ENCODE measurements around the gene LIPH. TPM values are rescaled to one million over a fixed set of nuclear protein-coding genes. Genes with fewer than 3 reads are reported as not detected.

Gene LIPH
- total and polyA plus RNA-seq, 2 of the 8 experiments (the other 6 are each of a cell fraction or from before 2014, with no cell fraction given) = 0.08 TPM; not detected in 1

DNA sequence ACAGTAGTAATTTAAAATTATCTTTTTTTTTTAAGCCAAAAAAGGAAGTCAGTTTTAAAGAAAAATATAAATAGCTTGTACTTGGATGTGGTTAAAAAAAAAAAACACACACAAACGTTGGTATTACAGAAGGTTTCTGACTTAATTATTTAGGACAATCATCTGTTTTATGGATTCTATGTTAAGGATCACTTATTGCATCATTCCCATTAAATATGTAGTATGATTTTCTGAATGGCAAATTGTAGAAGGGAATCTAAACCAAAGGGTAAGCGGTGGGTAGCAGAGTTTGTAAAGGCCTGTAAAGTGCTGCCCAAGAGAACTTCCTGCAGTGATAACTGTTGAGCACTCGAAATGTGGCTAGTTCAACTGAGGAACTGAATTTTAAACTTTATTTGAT is 41.7 kb upstream of the LIPH start:
- DNase-seq (ENCODE audit: low read depth in 1 of 2, low spot score in 2 of 2) (no peak), FAIRE-seq (no peak)
- H2BK120ac ChIP-seq (replicated peaks; ENCODE audit: low read depth, low read length) = no peak overlapping the region
- ChIA-PET POLR2A (ENCODE audit: partially characterized antibody) (interaction anchor here (0.7 kb wide), 1 partner anchor 36 kb away, joined by 3 read pairs; no protein-coding TSS in a partner anchor), CTCF (ENCODE audit: partially characterized antibody) (interaction anchor here (2.2 kb wide), 1 partner anchor 19 kb away, joined by 6 read pairs; no protein-coding TSS in a partner anchor)
- no peak overlapping the region for H2BK5ac ChIP-seq (ENCODE audit: low read depth, low read length)
- no peak overlapping the region for H3K14ac ChIP-seq (ENCODE audit: insufficient read length)
- peaks cover 2% of the 10 kb centered on the region; the same call in 1 of the 2 replicates for H3K79me1 ChIP-seq (ENCODE audit: low read depth, low read length)
- no peak overlapping the region for H4K5ac ChIP-seq (ENCODE audit: insufficient read length, low read depth, low read length)
- no peaks in the 10 kb centered on the region for H3K27me3 ChIP-seq (replicated peaks in 1 of 4; ENCODE audit: control insufficient read depth in 3 of 4, extremely low read depth in 1 of 4, insufficient read depth in 3 of 4, low read length in 3 of 4)
- H2BK15ac ChIP-seq (ENCODE audit: low read length) = no peak overlapping the region
- H2BK20ac ChIP-seq (ENCODE audit: low read length) = no peak overlapping the region
- H3K4me3 ChIP-seq (ENCODE audit: extremely low read depth in 1 of 4, insufficient read depth in 2 of 4, low read depth in 3 of 4, low read length in 4 of 4) = no peak overlapping the region
- no peak overlapping the region for H3K23ac ChIP-seq (ENCODE audit: insufficient read length)
- peaks cover 2% of the 10 kb centered on the region in 2 experiments for H4K20me1 ChIP-seq (replicated peaks in 1 of 2; ENCODE audit: control insufficient read depth in 1 of 2, insufficient read depth in 2 of 2, low read length in 2 of 2)
- no peak overlapping the region for H2AFZ ChIP-seq (ENCODE audit: low read length)
- H3K18ac ChIP-seq (ENCODE audit: extremely low read depth, low read length) = no peak overlapping the region
- H2AK5ac ChIP-seq (ENCODE audit: low read depth, low read length) = no peak overlapping the region
- H3K9ac ChIP-seq (replicated peaks in 1 of 4; ENCODE audit: extremely low read depth in 1 of 4, low read depth in 3 of 4, low read length in 3 of 4) = no peak overlapping the region
- no peak overlapping the region for H3K4me2 ChIP-seq (ENCODE audit: insufficient read depth in 1 of 2, low read depth in 2 of 2, low read length in 2 of 2)
- no peaks in the 10 kb centered on the region for H3K23me2 ChIP-seq (ENCODE audit: low read depth, low read length)
- no peak overlapping the region for H3K27ac ChIP-seq (ENCODE audit: low read depth, low read length)
- peaks cover 7 to 76% of the 10 kb centered on the region in 2 experiments for H3K79me2 ChIP-seq (ENCODE audit: control insufficient read depth in 1 of 2, insufficient read depth in 2 of 2, low read length in 2 of 2)
- no peak overlapping the region for H4K8ac ChIP-seq (ENCODE audit: extremely low read depth, insufficient read depth, low read length)
- 94% methylated on average over 3 of the region's 3 CpGs; no CpG with 5 or more reads in 1 of the 2 experiments for WGBS, 2 experiments (ENCODE audit: extremely low coverage in 1 of 2, insufficient coverage in 1 of 2, insufficient read length in 1 of 2, insufficient replicate concordance in 2 of 2, low coverage in 1 of 2, low lambda C conversion rate in 2 of 2, missing lambda C conversion rate in 1 of 2)
- H3K4ac ChIP-seq (replicated peaks; ENCODE audit: insufficient read length, low read depth, low read length) = no peak overlapping the region
- H3K9me3 ChIP-seq (ENCODE audit: insufficient read depth in 2 of 2, low read depth in 1 of 2, low read length in 1 of 2) = no peaks in the 10 kb centered on the region
- no peak overlapping the region for H3K56ac ChIP-seq (replicated peaks; ENCODE audit: insufficient read length, low read depth, low read length)
- no peaks in the 10 kb centered on the region for H3K4me1 ChIP-seq (replicated peaks in 1 of 4; ENCODE audit: control insufficient read depth in 3 of 4, insufficient read depth in 4 of 4, low read length in 3 of 4)
- no peak overlapping the region for H4K91ac ChIP-seq (replicated peaks; ENCODE audit: insufficient read length, low read length)
- H2BK12ac ChIP-seq (ENCODE audit: low read depth, low read length) = no peak overlapping the region
- peaks cover 2 to 52% (median 5%) of the 10 kb centered on the region in 4 experiments; a peak in 5 of 8 replicates for H3K36me3 ChIP-seq (ENCODE audit: control insufficient read depth in 2 of 4, insufficient read depth in 4 of 4, low read length in 3 of 4)
- TF ChIP-seq JUN (IDR thresholded peaks at IDR 0.05; ENCODE audit: low read depth, low read length) = no peak
- TF ChIP-seq, protein P1, sequence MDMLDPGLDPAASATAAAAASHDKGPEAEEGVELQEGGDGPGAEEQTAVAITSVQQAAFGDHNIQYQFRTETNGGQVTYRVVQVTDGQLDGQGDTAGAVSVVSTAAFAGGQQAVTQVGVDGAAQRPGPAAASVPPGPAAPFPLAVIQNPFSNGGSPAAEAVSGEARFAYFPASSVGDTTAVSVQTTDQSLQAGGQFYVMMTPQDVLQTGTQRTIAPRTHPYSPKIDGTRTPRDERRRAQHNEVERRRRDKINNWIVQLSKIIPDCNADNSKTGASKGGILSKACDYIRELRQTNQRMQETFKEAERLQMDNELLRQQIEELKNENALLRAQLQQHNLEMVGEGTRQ (IDR thresholded peaks at IDR 0.05; ENCODE audit: low read length) = no peak
- no peak for TF ChIP-seq EGR1 (IDR thresholded peaks at IDR 0.05; ENCODE audit: borderline replicate concordance, low read depth, low read length)
- TF ChIP-seq HDAC2 (IDR thresholded peaks at IDR 0.05; ENCODE audit: borderline replicate concordance in 1 of 2, low read depth in 2 of 2, low read length in 2 of 2) = no peak
- TF ChIP-seq TAF1 (IDR thresholded peaks at IDR 0.05; ENCODE audit: low read depth, low read length) = no peak
- TF ChIP-seq CTCF (IDR thresholded peaks at IDR 0.05; ENCODE audit: control extremely low read depth in 1 of 3, insufficient read depth in 1 of 3, low read depth in 1 of 3, low read length in 3 of 3) = no peak
- no peak for TF ChIP-seq JUND (IDR thresholded peaks at IDR 0.05; ENCODE audit: low read length)
- no peak for TF ChIP-seq TEAD4 (IDR thresholded peaks at IDR 0.05; ENCODE audit: low read depth, low read length)
- no peak for TF ChIP-seq TAF7 (optimal IDR thresholded peaks at IDR 0.05; ENCODE audit: borderline replicate concordance, low read depth, low read length)
- no peak for TF ChIP-seq GABPA (IDR thresholded peaks at IDR 0.05; ENCODE audit: borderline replicate concordance, insufficient read depth, low read length)

Data from H1 (cell line).